GM18873 (cell line): Measurements from ENCODE around the gene GCGR.
A peak's percentile ranks its signal among the peaks of the same experiment; 100 is the strongest.

Source experiments
- ATAC-seq: cut with Tn5 transposase; IDR thresholded peaks from one replicate; pipeline ENCODE4 v1.9.1; 2021; ENCODE audit warnings: mild to moderate bottlenecking, moderate library complexity, moderate number of reproducible peaks; ENCODE audit not compliant: unreplicated experiment, low FRiP score

GCGR gene

DNA sequence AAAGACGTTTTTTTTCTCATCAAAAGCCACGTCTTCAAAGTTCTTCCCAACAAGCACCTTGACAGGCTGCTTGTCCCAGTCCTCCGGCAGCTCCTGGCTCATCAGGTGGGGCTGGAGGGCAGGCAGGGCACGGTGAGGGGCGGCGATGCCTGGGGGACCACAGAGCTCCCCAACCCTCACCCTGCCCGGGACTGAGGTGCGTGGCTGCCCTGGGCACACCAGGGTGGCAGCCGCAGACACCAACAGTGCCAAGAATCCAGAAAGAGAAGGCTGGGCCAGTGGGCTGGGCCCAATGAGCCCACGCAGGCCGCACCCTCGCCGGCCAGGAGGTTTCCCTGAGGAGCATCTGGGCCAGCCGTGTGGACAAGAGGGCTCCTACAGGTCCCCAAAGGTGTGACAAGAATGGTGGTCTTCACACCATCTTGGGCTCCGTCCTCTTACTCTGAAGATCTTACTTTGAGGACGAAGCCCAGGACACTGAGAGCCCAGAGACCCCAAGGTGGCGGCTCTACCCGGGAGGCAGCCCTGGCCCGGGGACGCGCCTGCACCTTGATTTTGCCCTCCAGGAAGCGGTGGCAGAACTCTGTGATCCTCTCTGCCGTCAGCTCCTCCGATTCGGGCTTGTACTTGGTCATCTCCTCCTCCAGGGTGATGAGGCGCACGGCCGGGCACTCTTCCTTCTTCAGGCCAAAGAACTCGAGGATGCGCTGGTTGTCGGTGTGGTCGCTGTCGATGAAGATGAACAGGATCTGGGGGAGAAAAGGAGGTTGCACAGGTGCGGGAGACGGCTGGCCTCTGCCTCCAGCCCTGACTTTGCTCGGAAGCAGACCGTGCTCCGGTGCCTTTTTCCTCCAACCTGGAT is 42.2 kb downstream of the GCGR start:
- ATAC-seq, result no peak

DNA sequence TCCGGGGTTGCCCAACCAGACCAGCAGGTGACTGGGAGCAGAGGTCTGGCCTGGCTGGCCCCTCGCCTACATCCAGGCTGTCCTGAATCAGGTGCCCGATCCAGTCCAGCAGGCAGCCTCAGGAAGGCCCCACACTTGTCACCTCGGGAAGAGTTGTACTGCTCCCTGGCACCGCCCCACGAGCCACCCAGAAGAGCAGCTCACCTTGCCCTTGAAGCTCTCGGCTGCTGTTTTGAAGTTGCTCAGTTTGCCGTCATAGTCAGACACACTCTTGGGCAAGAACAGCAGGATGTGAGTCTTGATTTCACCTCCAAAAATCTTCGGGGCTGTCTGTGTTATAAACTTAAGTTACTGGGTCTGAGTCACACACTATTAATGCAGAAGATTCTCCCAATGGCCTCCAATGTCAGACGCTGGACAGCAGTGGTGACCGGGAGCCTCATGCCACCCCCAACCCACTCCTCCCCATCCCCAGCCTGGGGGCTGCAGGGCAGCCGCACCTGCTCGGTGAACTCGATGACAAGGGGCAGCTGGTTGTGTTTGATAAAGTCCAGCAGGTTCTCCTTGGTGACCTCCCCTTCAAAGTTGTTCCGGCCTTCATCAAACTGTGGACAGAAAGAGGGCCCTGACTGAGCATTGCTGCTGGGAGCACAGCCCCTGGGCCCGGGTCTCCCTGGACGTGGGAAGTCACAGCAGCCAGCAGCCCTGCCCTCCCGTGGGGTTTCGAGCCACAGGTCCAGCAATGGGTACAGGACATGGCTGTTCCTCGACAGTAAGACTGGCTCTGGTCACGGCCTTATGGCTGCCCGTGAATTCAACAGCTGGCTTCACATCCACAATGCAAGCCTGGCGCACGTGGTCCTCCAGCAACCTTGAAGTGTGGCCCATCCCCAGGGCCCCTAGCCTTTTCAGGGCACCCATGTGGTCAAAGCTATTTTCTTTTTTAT is 43.1 kb downstream of the GCGR start:
- ATAC-seq, result no peak

DNA sequence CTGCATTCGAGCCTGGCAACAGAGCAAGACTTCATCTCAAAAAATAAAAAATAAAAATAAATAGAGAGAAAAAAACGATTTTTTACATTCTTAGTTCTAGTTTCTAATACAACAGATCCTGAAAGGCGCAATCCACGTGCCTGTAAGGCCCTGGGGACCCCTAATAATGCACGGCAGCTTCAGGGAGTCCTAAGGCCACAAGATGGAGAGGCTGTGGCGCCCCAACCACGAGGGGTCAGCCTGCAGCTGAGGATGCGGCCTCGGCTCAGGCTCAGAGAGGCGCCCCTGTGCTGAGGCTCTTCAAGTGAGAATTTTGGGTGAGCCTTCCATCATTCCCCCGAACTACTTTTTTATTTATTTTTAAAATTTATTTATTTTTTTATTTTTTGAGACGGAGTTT is 45.5 kb downstream of the GCGR start:
- ATAC-seq, result no peak

DNA sequence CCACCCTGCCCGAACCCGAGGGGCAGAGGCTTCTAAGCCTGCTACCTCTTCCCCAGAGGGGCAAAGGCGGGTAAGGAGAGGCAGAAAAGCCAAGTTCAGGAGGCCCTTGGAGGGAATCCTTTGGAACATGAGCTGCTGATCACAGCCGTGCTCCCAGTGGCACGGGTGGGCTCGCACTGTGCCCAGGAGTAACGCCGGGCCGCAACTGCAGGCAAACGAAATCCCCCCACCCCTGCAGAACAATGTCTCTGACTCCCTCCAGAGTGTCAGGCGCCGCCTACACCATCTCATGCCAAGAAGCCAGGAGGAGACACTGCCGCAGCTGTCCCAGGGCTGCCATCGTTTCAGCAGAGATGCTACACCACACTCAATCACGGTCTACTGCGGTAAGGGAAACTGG is 47.5 kb downstream of the GCGR start:
- no peak for ATAC-seq

DNA sequence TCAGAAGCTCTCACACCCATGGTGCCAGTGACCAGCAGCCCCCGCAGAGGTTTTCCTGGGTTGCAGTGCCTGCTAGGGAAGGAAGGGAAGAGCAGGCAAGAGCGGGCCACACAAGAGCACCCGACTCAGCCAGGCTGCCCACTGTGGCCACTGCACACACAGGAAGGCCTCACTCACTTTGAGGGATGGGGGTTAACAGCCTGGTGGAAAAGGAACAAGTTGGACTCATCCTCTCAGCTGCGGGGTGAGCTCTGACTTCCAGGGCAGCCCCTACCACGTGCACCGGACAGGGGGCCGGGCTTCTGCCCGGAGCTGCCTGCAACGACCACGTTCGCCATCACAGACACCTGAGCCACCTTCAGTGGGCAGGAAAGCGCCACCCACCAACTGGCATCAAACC is 48.3 kb downstream of the GCGR start:
- no peak for ATAC-seq

DNA sequence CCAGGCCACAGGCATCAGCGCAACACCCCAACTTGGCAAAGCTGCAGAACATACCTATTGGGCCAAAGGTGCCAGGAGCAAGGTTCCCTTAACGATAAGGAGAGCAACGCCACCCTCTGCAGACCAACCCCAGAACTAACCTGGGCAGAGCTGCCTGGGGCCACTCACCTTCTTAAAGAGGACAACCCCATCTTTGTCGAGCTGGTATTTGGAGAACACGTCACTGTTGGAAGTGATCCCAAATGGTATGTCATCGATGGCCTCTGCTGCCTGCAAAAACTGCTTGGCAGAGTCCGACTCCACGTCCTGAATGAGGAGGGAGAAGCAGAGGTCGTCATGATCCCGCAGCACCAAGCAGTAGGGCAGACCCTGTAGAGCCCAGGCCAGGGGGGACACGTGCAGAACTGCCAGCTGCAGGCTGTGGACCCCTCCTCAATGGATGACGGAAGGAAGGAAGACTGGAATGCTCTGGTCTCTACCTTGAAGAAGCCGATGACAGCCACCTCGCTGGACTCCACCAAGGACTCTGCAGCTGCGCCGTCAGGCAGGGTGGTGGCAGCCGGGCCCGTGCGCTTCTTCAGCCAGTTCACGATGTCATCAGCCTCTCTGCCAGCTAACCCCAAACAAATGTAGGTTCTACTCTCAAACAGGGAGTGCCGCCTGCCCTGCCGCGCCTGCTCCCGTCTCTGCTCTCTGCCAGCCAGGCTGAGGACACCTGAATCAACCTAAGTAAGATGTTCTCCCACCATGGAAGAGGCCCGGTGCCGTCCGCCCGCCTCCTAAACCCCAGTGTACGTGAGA is 51.2 kb downstream of the GCGR start:
- ATAC-seq, result no peak

DNA sequence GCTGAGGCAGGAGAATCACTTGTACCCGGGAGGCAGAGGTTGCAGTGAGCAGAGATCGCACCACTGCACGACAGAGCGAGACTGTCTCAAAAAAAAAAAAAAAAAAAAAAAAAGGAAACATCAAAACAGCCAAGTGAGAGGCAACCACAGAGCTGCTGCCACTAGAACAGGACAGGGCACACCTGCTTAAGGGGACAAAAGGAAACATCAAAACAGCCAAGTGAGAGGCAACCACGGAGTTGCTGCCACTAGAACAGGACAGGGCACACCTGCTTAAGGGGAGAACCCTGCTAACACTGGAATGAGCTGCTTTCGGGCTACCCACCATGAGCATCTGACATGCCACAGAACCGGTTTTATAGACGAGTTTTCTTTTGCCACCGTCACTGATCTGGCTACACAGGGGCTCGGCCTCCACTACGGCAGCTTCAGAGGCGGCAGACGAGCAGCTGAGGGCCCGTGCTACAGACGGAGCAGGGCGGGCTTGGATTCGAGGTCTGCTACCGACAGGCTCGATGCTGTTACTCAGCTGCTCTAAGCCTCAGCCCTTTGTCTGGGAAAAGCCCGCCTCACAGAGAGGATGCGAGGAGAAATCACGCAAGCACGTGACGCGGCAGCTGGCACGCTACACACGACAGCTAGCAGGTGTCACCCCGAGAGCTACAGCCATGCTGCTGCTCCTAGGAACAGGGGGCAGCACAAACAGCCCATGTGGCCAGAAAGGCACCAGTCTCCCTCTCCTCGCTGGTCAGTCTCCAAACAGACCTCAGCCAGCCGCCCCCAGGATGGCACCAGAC is 54.4 kb downstream of the GCGR start:
- no peak for ATAC-seq

DNA sequence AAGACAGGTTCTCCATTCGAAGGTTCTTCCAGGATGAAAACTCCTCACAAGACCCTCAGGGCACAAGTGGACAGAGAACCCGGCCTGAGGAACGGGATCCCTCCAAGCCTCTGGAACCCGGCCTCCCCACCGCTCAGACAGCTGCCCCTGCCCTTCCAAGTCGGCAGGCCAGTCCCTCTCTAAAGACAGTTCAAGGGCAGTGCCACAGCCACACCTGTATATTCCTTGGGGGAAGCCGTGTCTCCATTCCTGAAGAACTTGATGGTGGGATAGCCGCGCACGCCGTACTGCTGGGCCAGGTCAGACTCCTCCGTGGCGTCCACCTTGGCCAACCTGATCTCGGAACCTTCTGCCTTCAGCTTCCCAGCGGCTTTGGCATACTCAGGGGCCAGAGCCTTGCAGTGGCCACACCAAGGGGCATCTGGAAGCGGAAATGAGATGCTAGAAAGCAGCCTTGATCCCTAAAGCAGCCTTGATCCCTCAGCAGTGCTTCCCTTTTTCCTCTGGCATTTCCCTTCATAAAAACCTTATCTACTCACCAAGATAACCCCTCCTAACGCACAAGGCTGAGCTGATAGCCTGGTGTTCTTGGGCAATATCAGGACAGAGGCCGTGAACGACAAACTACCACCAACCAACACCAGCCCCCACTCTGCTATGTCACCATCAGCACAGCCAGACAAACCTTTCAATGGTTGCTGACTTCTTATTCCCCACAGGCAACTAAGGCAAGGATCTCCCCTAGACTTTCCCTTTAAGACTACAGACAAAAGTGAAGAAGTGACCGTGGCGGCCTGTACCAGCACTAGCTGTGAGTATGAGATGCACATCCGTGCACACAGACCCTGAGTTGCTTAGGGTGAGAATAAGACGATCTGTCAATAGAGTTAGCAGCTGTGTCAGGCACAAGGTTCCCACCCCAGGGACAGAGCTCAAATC is 55.3 kb downstream of the GCGR start:
- no peak for ATAC-seq

DNA sequence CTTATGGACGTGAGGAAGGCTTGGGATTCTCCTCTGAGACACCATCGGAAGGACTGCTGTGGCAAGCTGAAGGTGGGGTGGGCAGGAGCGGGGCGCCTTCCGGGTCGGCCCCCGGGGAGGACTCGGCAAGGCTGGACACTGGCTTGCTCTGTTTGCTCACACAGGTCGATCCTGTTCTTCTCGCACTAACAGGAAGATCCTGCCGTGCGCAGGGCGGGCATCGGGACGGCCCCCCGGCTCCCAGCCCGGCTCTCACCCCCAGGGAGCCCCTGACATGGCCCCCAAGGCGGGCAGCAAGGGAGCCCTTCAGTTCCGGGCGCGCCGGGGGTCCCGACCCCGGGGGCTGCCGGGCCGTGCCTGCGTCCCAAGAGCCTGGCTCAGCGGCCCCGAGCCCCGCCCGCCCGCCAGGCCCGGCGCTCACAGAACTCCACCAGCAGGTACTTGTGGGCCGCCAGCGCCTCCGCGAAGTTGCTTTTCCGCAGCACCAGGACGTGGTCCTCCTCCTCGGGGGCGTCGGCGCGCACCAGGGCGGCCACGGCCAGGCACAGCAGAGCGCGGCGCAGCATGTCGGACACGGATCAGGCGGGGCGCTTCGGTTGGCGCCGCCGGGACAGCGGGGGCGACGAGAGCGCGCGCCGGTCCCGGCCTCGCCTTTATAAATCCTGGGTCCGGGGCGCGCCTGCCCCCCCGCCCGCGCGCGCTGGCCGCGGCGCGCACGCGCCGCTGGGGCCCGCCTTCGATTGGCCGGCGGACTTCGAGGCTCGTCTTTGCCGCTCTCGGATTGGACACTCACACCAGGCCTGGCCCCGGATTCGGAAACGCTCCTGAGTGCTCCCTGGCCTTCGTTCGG is 56.2 kb downstream of the GCGR start, which contains the start of gene P4HB:
Gene P4HB, minus strand, starts transcription at position 630 of the 850 bp plus-strand sequence. Its CDS starts 64 bp downstream, at position 566.
- peak; percentile 2 for ATAC-seq

DNA sequence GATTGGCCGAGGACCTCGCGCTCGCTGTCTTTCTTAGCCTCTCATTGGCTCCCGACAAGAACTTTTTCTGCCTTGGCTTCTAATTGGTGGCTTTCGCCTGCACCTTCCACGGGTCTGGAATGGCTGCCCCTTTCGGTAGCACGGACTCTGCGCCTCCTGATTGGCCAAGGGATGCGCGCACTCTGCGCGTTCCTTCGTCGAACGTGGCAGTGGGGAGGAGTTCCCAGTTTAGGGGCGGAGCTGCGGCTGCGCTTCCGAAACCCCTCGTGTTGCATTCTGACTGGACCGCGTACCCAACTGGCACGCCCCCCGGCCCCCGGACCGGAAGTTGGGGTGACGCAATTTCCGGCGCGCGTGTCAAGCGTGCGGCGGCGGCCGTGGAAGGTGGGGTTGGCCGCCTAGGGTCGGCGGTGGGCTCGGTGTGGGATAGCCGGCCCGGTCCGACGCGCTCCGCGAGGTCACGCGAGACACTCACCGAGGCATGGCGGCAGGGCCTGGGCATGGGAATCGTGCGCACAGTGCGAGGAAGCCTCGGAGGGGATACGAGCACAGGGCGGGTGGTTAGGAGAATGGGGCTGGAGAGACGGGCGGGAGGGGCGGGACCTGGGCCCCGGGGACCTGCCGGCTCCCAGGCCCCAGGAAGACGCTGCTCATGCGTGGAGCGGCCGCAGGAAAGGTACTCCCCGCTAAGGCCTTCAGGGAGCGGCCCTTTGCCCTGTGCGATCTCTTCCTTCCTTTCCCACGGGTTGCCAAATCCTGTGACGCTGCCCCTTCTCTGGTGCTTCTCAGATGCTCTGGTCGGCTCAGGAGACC is 57.0 kb downstream of the GCGR start:
- peak; percentile 87 for ATAC-seq

DNA sequence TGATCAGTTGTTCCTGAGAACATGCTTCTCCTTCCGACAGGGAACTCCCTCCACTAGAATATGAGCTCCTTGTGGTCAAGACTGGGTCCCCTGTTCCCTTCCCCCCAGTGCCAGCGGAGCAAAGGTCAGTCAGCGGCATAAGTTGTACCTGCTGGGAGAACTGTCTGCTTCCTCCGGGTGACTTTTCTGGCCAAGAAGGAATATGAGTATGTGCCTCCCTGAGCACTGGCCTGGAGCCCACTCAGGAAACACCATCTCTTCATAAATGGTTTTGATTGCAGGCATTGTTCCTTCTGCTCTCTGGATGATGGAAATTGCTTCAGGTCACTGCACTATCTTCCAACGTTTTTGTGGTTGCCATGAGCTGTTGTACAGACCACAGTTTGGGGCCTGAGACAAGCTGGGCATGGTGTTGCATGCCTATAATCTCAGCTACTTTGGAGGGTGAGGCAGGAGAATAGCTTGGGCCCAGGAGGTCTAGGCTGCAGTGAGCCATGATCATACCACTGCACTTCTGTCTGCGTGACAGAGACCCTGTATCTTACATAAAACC is 59.2 kb downstream of the GCGR start:
- ATAC-seq, result no peak
